DND-41 (cell line): ENCODE measurements around the gene TRIOBP.
"Not testable (repeated sequence)": the region's sequence is repeated elsewhere in the genome, so short reads cannot be mapped to it uniquely, and the experiment has no call there.

Source experiments
- ATAC-seq: fragments of 200-7000 bp; cut with Tn5 transposase; 3 replicates; pipeline ENCODE4 v1.9.1; 2021; ENCODE audit warnings: low read depth; ENCODE audit not compliant: insufficient read depth
- DNase-seq: peaks from one replicate; pipeline ENCODE4 v3.0.0-alpha.2; 2020
- H2AFZ ChIP-seq: 2 replicates; pipeline ENCODE4 v1.6.0; 2012; ENCODE audit warnings: low read depth, low read length
- H3K27ac ChIP-seq: 2 replicates; pipeline ENCODE4 v1.5.1; 2012; ENCODE audit warnings: low read length, inconsistent platforms
- H3K27me3 ChIP-seq: fragments of 200-600 bp; sonication (generic); 2 replicates; pipeline ENCODE4 v1.6.0; 2012; ENCODE audit warnings: low read length, mild to moderate bottlenecking, inconsistent platforms; ENCODE audit not compliant: insufficient read depth, poor library complexity
- H3K36me3 ChIP-seq: 2 replicates; pipeline ENCODE4 v1.5.1; 2012; ENCODE audit warnings: low read length, inconsistent platforms; ENCODE audit not compliant: insufficient read depth
- H3K4me1 ChIP-seq: 2 replicates; pipeline ENCODE4 v1.5.1; 2012; ENCODE audit warnings: mild to moderate bottlenecking, low read length; ENCODE audit not compliant: insufficient read depth
- H3K4me2 ChIP-seq: 2 replicates; pipeline ENCODE4 v1.6.0; 2012; ENCODE audit warnings: mild to moderate bottlenecking, moderate library complexity, low read length, inconsistent platforms; ENCODE audit not compliant: insufficient read depth
- H3K4me3 ChIP-seq, 2 experiments: fragments of 200-600 bp in 1 of 2; shearing (Covaris generic) in 1 of 2; 2 replicates each; pipeline ENCODE4 v1.5.1; 2012 to 2016; ENCODE audit warnings: inconsistent platforms in 2 of 2, low read length in 2 of 2, mild to moderate bottlenecking in 2 of 2, low read depth in 1 of 2, moderate library complexity in 1 of 2
- H3K79me2 ChIP-seq: 2 replicates; pipeline ENCODE4 v1.6.0; 2012; ENCODE audit warnings: low read length, inconsistent platforms; ENCODE audit not compliant: insufficient read depth
- H3K9ac ChIP-seq: 2 replicates; pipeline ENCODE4 v1.6.0; 2012; ENCODE audit warnings: low read depth, mild to moderate bottlenecking, inconsistent platforms, low read length, moderate library complexity
- H3K9me3 ChIP-seq: 2 replicates; pipeline ENCODE4 v1.5.1; 2012; ENCODE audit warnings: low read length, moderate library complexity, mild to moderate bottlenecking, inconsistent platforms; ENCODE audit not compliant: insufficient read depth, severe bottlenecking
- H4K20me1 ChIP-seq: 2 replicates; pipeline ENCODE4 v1.6.0; 2012; ENCODE audit warnings: low read length; ENCODE audit not compliant: insufficient read depth
- CTCF ChIP-seq: IDR thresholded peaks from 2 replicates; pipeline ENCODE4 v1.5.1; 2012; ENCODE audit warnings: borderline replicate concordance, low read length, moderate library complexity, mild to moderate bottlenecking; ENCODE audit not compliant: poor library complexity, severe bottlenecking; ENCODE audit errors: extremely low read depth
- EZH2 ChIP-seq: IDR thresholded peaks from 3 replicates; pipeline ENCODE4 v1.6.1; 2012; ENCODE audit warnings: borderline replicate concordance, low read depth, mild to moderate bottlenecking, moderate library complexity, low read length, inconsistent platforms; ENCODE audit not compliant: severe bottlenecking

The TRIOBP gene

GRCh38 chr22:37650463-37651136, 46.2 kb upstream of the TRIOBP start:
- no peak for TF ChIP-seq CTCF
- TF ChIP-seq EZH2, result no peak
- no peak overlapping the region for H3K4me2 ChIP-seq
- H3K9ac ChIP-seq, result no peak overlapping the region
- H3K79me2 ChIP-seq, result no peaks in the 10 kb centered on the region
- H3K9me3 ChIP-seq, result no peaks in the 10 kb centered on the region
- H3K4me3 ChIP-seq, result no peak overlapping the region
- H3K4me1 ChIP-seq, result no peaks in the 10 kb centered on the region
- no peak for DNase-seq
- peaks cover 5% of the 10 kb centered on the region; the same call in 1 of the 2 replicates for H3K36me3 ChIP-seq
- no peak overlapping the region for H3K27ac ChIP-seq
- no peaks in the 10 kb centered on the region for H3K27me3 ChIP-seq
- H4K20me1 ChIP-seq, result no peaks in the 10 kb centered on the region
- ATAC-seq, result no peak
- no peak overlapping the region for H2AFZ ChIP-seq

- Histone ChIP-seq H3K9me3 (no peaks in the 10 kb centered on the region), H4K20me1 (peaks cover 7% of the 10 kb centered on the region), H3K9ac (no peak overlapping the region), H3K27me3 (no peaks in the 10 kb centered on the region), H3K79me2 (peaks cover 17% of the 10 kb centered on the region), H3K4me3 (no peak overlapping the region), H3K27ac (no peak overlapping the region), H3K36me3 (peaks cover 11% of the 10 kb centered on the region; the same call in 1 of the 2 replicates), H3K4me2 (no peak overlapping the region), H2AFZ (no peak overlapping the region), H3K4me1 (peaks cover 15% of the 10 kb centered on the region)
- ATAC-seq, result no peak
- DNase-seq, result no peak
- TF ChIP-seq EZH2 (no peak), CTCF (no peak)
Measured at GRCh38 chr22:37654563-37655251, 42.1 kb upstream of the TRIOBP start.

- Histone ChIP-seq H3K9ac (no peak overlapping the region), H3K79me2 (peaks cover 22% of the 10 kb centered on the region), H3K4me3 (no peak overlapping the region), H3K36me3 (peaks cover 15% of the 10 kb centered on the region; the same call in 1 of the 2 replicates), H4K20me1 (peaks cover 12% of the 10 kb centered on the region), H3K27me3 (no peaks in the 10 kb centered on the region), H3K4me2 (no peak overlapping the region), H3K4me1 (peaks cover 20% of the 10 kb centered on the region), H3K9me3 (no peaks in the 10 kb centered on the region), H3K27ac (no peak overlapping the region), H2AFZ (no peak overlapping the region)
- DNase-seq (no peak), ATAC-seq (no peak)
- TF ChIP-seq CTCF (no peak), EZH2 (no peak)
Measured at GRCh38 chr22:37655252-37655563, 41.6 kb upstream of the TRIOBP start.

DNA sequence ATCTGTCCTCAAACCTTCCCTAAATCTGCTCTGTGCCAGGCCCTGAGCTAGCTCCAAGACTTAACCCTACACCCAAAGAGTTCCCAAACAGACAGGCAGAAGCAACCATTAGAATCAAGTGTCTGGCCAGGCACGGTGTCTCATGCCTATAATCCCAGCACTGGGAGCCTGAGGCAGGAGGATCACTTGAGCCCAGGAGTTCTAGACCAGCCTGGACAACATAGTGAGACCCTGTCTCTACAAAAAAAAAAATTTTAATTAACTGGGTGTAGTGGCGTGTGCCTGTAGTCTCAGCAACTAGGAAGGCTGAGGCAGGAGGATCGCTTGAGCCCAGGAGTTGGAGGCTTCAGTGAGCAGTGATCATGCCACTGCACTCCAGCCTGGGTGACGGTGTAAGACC, 40.3 kb upstream of the TRIOBP start:
- not testable (repeated sequence) for ATAC-seq, H3K9ac ChIP-seq

More for the DNA sequence above, 40.3 kb upstream of the TRIOBP start:
- not testable (repeated sequence) for H3K4me2 ChIP-seq, H3K4me3 ChIP-seq, DNase-seq, H3K27me3 ChIP-seq, H2AFZ ChIP-seq, H3K27ac ChIP-seq, H3K9me3 ChIP-seq
- Histone ChIP-seq H3K36me3 (peaks cover 23% of the 10 kb centered on the region), H4K20me1 (peaks cover 26% of the 10 kb centered on the region), H3K4me1 (peaks cover 34% of the 10 kb centered on the region), H3K79me2 (peaks cover 36% of the 10 kb centered on the region)
